Left hindlimb (tissue), 1 donor: ENCODE data around the gene PHF1.

Experiments used
- DNase-seq: peaks from one replicate; pipeline ENCODE4 v3.0.0-alpha.2; 2018

PHF1 gene

GRCh38 chr6:33459226-33459625 lies 48.4 kb downstream of the PHF1 start:
- DNase-seq: no peak
